GM15510 (cell line): ENCODE results near the gene LTBP2.

Experiments used
- POLR2A ChIP-seq: IDR thresholded peaks from 3 replicates; pipeline ENCODE4 v1.6.1; 2011; ENCODE audit warnings: borderline replicate concordance; ENCODE audit not compliant: insufficient read length; ENCODE audit errors: extremely low read depth

LTBP2 gene

GRCh38 chr14:74579447-74580274 is 32.4 kb downstream of the LTBP2 start:
- no peak for TF ChIP-seq POLR2A

- no peak for TF ChIP-seq POLR2A
These were observed 33.6 kb downstream of the LTBP2 start for GRCh38 chr14:74578479-74578878.

GRCh38 chr14:74577948-74578275 is 34.1 kb downstream of the LTBP2 start:
- TF ChIP-seq POLR2A, result no peak

- TF ChIP-seq POLR2A, result no peak
These were observed 34.6 kb downstream of the LTBP2 start for GRCh38 chr14:74577247-74577947.

- TF ChIP-seq POLR2A, result no peak
These were observed 36.1 kb downstream of the LTBP2 start for GRCh38 chr14:74575936-74576335.

GRCh38 chr14:74575507-74575906 is 36.5 kb downstream of the LTBP2 start:
- no peak for TF ChIP-seq POLR2A

GRCh38 chr14:74574706-74575105 is 37.3 kb downstream of the LTBP2 start:
- TF ChIP-seq POLR2A, result no peak

GRCh38 chr14:74574090-74574433 is 38.0 kb downstream of the LTBP2 start:
- no peak for TF ChIP-seq POLR2A

GRCh38 chr14:74573421-74574089 is 38.5 kb downstream of the LTBP2 start:
- TF ChIP-seq POLR2A, result no peak

- TF ChIP-seq POLR2A, result no peak
These were observed 39.2 kb downstream of the LTBP2 start for GRCh38 chr14:74572726-74573301.

- no peak for TF ChIP-seq POLR2A
These were observed 39.9 kb downstream of the LTBP2 start for GRCh38 chr14:74571901-74572725.

- no peak for TF ChIP-seq POLR2A
These were observed 40.6 kb downstream of the LTBP2 start for GRCh38 chr14:74571441-74571841.

- TF ChIP-seq POLR2A, result no peak
These were observed 41.3 kb downstream of the LTBP2 start for GRCh38 chr14:74570696-74571095.

- no peak for TF ChIP-seq POLR2A
These were observed 42.0 kb downstream of the LTBP2 start for GRCh38 chr14:74569806-74570591.
